SK-N-MC (cell line): ENCODE data around the gene ATP5IF1.

ENCODE experiments used
- DNase-seq: peaks from one replicate; pipeline ENCODE4 v3.0.0-alpha.2; 2011; ENCODE audit warnings: low read depth, low spot score
- H3K27ac ChIP-seq: fragments of 200-600 bp; sonication (generic); 2 replicates; pipeline ENCODE4 v1.5.1; 2016; ENCODE audit warnings: mixed run types
- H3K36me3 ChIP-seq: fragments of 200-600 bp; sonication (generic); 2 replicates; pipeline ENCODE4 v1.6.1; 2017; ENCODE audit warnings: antibody characterized with exemption, low read length, mixed read lengths; ENCODE audit not compliant: insufficient read depth
- H3K4me3 ChIP-seq: fragments of 200-600 bp; sonication (generic); 2 replicates; pipeline ENCODE4 v1.5.1; 2016
- H3K9ac ChIP-seq: fragments of 200-600 bp; sonication (generic); 2 replicates; pipeline ENCODE4 v1.8.0; 2017; ENCODE audit warnings: mixed run types, mixed read lengths; ENCODE audit not compliant: insufficient read length
- H3K9me3 ChIP-seq: fragments of 200-600 bp; sonication (generic); 2 replicates; pipeline ENCODE4 v1.6.1; 2017; ENCODE audit warnings: low read depth, mild to moderate bottlenecking, antibody characterized with exemption, low read length, moderate library complexity, mixed read lengths
- EZH2 ChIP-seq: fragments of 200-600 bp; sonication (generic); IDR thresholded peaks from one replicate; pipeline ENCODE4 v1.6.1; 2017; ENCODE audit warnings: antibody characterized with exemption
- FOXP2 ChIP-seq: optimal IDR thresholded peaks from 2 replicates; pipeline ENCODE3; 2011; ENCODE audit warnings: mild to moderate bottlenecking, moderate library complexity; ENCODE audit not compliant: insufficient read depth; ENCODE audit errors: extremely low read length, control extremely low read depth
- POLR2AphosphoS5 ChIP-seq: IDR thresholded peaks from 2 replicates; pipeline ENCODE4 v1.6.1; 2012; ENCODE audit warnings: mild to moderate bottlenecking, low read depth, low read length, borderline replicate concordance

ATP5IF1 gene

DNA sequence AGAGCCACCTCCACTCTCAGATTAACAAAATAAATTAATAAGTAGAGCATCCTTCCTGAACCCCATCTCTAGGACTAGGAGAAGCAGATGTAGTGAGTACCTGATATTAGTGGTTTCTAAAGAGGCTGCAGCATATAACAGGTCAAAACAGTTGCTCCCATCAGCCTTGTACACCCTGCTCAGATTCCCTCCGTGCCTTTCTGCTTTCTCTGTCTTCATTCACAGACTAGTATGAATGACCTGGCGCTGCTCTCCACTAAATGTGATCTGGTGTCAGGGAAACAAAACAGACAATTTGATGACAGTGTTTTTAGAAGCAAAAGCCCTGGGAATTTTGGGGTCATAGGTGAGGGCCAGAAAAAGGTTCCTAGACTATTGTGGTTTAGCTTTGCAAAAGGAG, 31.7 kb downstream of the ATP5IF1 start:
- DNase-seq: no peak
- Histone ChIP-seq H3K4me3 (no peak overlapping the region), H3K9me3 (no peaks in the 10 kb centered on the region), H3K36me3 (peaks cover 27% of the 10 kb centered on the region; the same call in 1 of the 2 replicates), H3K9ac (no peak overlapping the region), H3K27ac (no peak overlapping the region)
- TF ChIP-seq EZH2: no peak
- no peak for TF ChIP-seq POLR2AphosphoS5
- TF ChIP-seq FOXP2: no peak

DNA sequence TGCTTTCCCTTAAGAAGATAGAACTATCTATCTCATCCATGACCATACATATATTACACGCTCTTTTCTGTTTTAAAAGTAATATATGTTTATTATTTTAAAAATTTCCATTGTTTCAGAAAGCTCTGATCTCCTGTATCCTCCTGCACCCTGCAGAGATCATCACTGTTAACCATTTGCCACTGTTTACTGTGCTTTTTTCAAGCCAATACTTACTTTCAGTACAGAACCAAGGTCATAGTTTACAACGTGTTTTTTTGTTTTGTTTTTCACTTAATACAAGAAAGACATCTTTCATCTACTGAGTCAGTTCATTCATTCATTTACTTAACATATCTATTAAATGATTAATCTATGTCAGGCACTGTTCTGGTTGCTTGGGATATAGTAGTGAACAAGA, 33.6 kb downstream of the ATP5IF1 start:
- peaks cover 46% of the 10 kb centered on the region; the same call in 1 of the 2 replicates for H3K36me3 ChIP-seq
- H3K27ac ChIP-seq: no peak overlapping the region
- no peak for TF ChIP-seq FOXP2
- TF ChIP-seq EZH2: no peak
- no peak for TF ChIP-seq POLR2AphosphoS5
- H3K9me3 ChIP-seq: no peaks in the 10 kb centered on the region
- DNase-seq: no peak
- no peak overlapping the region for H3K9ac ChIP-seq
- no peak overlapping the region for H3K4me3 ChIP-seq

DNA sequence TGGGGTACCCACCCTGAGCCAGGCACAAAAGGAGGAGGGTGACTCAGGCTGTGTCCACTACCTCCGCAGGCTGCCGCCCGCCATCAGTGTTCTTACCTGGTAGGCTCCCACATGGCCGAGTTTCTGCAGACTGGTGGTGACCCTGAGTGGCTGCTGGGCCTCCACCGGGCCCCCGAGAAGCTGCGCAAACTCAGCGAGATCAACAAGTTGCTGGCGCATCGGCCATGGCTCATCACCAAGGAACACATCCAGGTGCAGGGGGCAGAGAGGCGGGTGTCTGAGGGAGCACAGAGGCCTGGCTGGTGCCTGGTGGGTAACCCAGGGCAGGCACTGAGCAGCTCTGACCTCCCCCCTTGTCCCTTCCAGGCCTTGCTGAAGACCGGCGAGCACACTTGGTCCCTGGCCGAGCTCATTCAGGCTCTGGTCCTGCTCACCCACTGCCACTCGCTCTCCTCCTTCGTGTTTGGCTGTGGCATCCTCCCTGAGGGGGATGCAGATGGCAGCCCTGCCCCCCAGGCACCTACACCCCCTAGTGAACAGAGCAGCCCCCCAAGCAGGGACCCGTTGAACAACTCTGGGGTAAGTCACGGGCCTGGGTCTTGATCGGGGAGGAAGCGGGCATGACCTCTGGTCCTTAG, 36.4 kb downstream of the ATP5IF1 start:
- Histone ChIP-seq H3K4me3 (no peak overlapping the region), H3K9ac (no peak overlapping the region), H3K36me3 (peaks cover 64% of the 10 kb centered on the region; the same call in 1 of the 2 replicates), H3K9me3 (no peaks in the 10 kb centered on the region), H3K27ac (no peak overlapping the region)
- TF ChIP-seq FOXP2: no peak
- no peak for TF ChIP-seq POLR2AphosphoS5
- TF ChIP-seq EZH2: no peak
- DNase-seq: no peak

DNA sequence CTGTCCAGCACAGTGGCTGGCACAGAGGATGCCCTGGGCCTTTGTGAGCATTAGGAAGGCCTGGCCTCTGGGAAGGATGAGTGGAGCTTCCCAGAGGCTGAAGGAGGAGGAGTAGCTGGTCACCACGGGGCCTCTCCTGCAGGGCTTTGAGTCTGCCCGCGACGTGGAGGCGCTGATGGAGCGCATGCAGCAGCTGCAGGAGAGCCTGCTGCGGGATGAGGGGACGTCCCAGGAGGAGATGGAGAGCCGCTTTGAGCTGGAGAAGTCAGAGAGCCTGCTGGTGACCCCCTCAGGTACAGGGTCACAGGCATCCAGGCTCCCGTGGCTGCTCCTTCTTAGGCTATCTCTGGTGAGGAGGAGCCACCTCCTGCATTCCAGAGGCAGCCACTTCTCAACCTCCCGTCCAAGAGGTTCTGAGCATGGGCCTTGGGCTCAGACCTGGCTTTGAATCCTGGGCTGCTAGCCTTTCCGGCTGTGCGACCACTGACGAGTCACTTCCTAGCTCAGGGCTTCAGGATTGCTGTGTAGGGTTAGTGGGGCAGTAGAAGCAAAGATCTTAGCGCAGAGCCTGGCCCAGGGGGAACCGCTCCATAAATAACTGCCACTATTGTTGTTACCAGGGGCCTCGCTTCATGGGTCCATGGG, 37.4 kb downstream of the ATP5IF1 start:
- peaks cover 73% of the 10 kb centered on the region for H3K36me3 ChIP-seq
- no peak for DNase-seq

DNA sequence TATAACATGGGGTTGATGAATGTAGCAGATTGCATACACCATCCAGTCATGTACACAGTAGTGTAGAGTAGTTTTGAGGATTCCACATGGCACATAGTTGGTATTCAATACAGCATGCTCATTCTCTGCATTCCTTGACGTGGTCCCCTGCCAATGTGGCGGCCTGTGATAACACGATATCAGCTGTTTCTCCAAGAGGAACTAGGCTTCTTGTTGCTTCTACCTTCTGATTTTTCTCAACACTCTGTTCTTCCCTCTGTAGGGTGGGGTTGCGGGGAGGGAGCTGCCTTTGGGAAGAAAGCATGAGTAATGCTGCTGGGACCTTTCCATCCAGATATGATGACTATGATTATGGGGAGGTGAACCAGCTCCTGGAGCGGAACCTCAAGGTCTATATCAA, 42.8 kb downstream of the ATP5IF1 start:
- DNase-seq: no peak

More for the DNA sequence above, 37.4 kb downstream of the ATP5IF1 start:
- Histone ChIP-seq H3K9ac (no peak overlapping the region), H3K27ac (no peak overlapping the region), H3K9me3 (no peaks in the 10 kb centered on the region), H3K4me3 (no peak overlapping the region)
- TF ChIP-seq FOXP2 (no peak), EZH2 (no peak), POLR2AphosphoS5 (no peak)

DNA sequence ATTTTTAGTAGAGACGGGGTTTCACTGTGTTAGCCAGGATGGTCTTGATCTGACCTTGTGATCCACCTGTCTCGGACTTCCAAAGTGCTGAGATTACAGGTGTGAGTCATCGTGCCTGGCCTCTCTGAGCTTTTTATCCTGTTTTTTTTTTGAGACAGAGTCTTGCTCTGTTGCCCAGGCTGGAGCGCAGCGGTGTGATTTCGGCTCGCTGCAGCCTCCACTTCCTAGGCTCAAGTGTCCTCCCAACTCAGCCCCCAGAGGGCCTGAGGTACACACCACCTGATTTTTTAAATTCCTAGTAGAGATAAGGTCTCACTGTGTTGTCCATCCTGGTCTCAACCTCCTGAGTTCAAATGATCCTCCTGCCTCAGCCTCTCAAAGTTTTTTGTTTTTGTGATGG, 43.8 kb downstream of the ATP5IF1 start:
- Histone ChIP-seq H3K9ac (no peak overlapping the region), H3K4me3 (no peak overlapping the region), H3K27ac (no peak overlapping the region), H3K9me3 (no peaks in the 10 kb centered on the region), H3K36me3 (peaks cover 66% of the 10 kb centered on the region)
- no peak for DNase-seq
- no peak for TF ChIP-seq FOXP2
- TF ChIP-seq POLR2AphosphoS5: no peak
- no peak for TF ChIP-seq EZH2

More for the DNA sequence above, 42.8 kb downstream of the ATP5IF1 start:
- H3K9ac ChIP-seq: no peak overlapping the region
- H3K27ac ChIP-seq: no peak overlapping the region
- H3K4me3 ChIP-seq: no peak overlapping the region
- peaks cover 75% of the 10 kb centered on the region for H3K36me3 ChIP-seq
- TF ChIP-seq FOXP2: no peak
- no peak for TF ChIP-seq EZH2
- no peak for TF ChIP-seq POLR2AphosphoS5
- no peaks in the 10 kb centered on the region for H3K9me3 ChIP-seq

DNA sequence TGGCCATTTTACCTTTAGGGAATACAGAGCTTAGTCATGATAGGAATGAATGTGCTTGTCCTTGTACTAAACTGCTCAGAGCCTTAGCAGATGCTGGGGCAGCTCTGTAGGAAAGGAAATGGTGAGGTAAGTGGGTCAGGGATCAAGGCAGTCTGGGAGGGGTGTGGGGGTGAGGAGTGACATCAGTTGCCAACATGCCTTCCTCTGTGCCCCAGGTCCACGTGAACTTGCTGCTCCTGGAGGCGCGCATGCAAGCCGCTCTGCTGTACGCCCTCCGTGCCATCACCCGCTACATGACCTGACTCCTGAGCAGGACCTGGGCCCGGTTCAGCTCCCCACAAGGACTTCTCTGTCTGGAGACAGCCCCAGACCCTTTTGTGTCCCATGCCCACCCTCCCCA, 44.6 kb downstream of the ATP5IF1 start:
- H3K36me3 ChIP-seq: peaks cover 58% of the 10 kb centered on the region

DNA sequence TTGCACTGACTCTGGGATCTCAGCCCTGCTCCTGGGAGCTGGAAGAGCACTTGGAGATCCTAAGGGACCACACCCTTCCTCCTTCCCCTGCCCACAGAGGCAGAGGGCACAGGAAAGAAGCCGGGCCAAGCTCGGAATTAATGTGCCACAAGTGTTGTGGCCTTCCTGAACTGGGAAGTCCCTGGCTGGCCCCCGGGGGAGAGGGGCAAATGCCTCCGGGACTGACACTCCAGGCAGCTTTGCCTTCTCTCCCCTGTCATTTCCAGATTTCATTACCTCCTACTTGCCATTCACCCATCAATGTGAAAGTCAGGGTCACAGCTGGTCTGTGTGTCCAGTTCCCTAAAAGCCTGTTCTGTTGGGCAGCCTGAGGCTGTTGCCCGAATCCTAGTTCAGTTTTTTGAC, 45.1 kb downstream of the ATP5IF1 start:
- Histone ChIP-seq H3K27ac (no peak overlapping the region), H3K9ac (no peak overlapping the region), H3K4me3 (no peak overlapping the region), H3K9me3 (no peaks in the 10 kb centered on the region), H3K36me3 (peaks cover 55% of the 10 kb centered on the region)
- TF ChIP-seq EZH2: no peak
- TF ChIP-seq POLR2AphosphoS5: no peak
- no peak for TF ChIP-seq FOXP2
- no peak for DNase-seq

More for the DNA sequence above, 44.6 kb downstream of the ATP5IF1 start:
- DNase-seq: no peak
- Histone ChIP-seq H3K9ac (no peak overlapping the region), H3K9me3 (no peaks in the 10 kb centered on the region), H3K27ac (no peak overlapping the region), H3K4me3 (no peak overlapping the region)
- TF ChIP-seq FOXP2 (no peak), POLR2AphosphoS5 (no peak), EZH2 (no peak)
